GDM1 (cell line): Measurements from ENCODE around the gene UACA.

Experiments used
- DNase-seq: peaks from one replicate; lab custom pipeline; 2025; lab: John Stamatoyannopoulos, UW

The UACA gene

GRCh38 chr15:70783041-70783440 is 19.7 kb upstream of the UACA start:
- no peak for DNase-seq

- no peak for DNase-seq
Measured at GRCh38 chr15:70781236-70781635, 17.9 kb upstream of the UACA start.

- no peak for DNase-seq
Measured at GRCh38 chr15:70778258-70779076, 15.1 kb upstream of the UACA start.

GRCh38 chr15:70777170-70777926 is 14.0 kb upstream of the UACA start:
- DNase-seq = no peak

GRCh38 chr15:70775160-70775559 is 11.8 kb upstream of the UACA start:
- no peak for DNase-seq

- DNase-seq = no peak
Measured at GRCh38 chr15:70772402-70772801, 9.0 kb upstream of the UACA start.

- DNase-seq = no peak
Measured at GRCh38 chr15:70770863-70771262, 7.5 kb upstream of the UACA start.

GRCh38 chr15:70768257-70768883 is 5.0 kb upstream of the UACA start:
- peak; percentile 36 for DNase-seq

- no peak for DNase-seq
Measured at GRCh38 chr15:70767667-70768066, 4.3 kb upstream of the UACA start.

GRCh38 chr15:70766597-70766996 is 3.2 kb upstream of the UACA start:
- DNase-seq = no peak

- DNase-seq = no peak
Measured at GRCh38 chr15:70765504-70766281, 2.3 kb upstream of the UACA start.

GRCh38 chr15:70763950-70764730 is 782 bp upstream of the UACA start:
- DNase-seq = no peak

GRCh38 chr15:70762469-70763119 is 764 bp downstream of the UACA start:
- DNase-seq = no peak

- DNase-seq = no peak
Measured at GRCh38 chr15:70761931-70762468, 1.4 kb downstream of the UACA start.

GRCh38 chr15:70761046-70761445 is 2.3 kb downstream of the UACA start:
- no peak for DNase-seq

- DNase-seq = no peak
Measured at GRCh38 chr15:70758790-70759462, 4.4 kb downstream of the UACA start.

GRCh38 chr15:70757627-70758026 is 5.7 kb downstream of the UACA start:
- DNase-seq = no peak

GRCh38 chr15:70754862-70755261 is 8.5 kb downstream of the UACA start:
- DNase-seq = no peak

GRCh38 chr15:70753101-70753829 is 10.1 kb downstream of the UACA start:
- no peak for DNase-seq
